SHP77 (cell line): ENCODE data around the gene LIMD2.

Source experiments
- DNase-seq, 2 experiments: peaks; one replicate each; lab custom pipeline; 2025; lab: John Stamatoyannopoulos, UW

The LIMD2 gene

DNA sequence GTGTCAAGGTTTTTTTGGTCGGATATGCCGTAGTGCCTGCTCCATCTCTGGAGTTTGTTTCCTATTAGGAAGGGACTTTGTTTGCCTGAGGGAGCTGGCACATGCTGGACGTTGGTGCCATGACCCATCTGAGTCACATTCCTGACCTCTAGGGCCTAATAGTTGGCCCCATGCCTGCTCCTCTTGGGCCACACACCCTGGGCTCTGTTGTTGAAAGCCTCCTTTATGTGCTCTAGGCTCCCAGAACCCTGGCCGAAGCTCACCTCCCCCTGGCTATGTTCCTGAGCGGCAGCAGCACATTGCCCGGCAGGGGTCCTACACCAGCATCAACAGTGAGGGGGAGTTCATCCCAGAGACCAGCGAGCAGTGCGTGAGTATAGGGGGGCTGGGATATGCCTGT, 18.4 kb downstream of the LIMD2 start:
- DNase-seq, result no peak

GRCh38 chr17:63680700-63681099, 19.2 kb downstream of the LIMD2 start:
- no peak for DNase-seq

- DNase-seq, result no peak
Observed at GRCh38 chr17:63679214-63679613, 20.7 kb downstream of the LIMD2 start.

DNA sequence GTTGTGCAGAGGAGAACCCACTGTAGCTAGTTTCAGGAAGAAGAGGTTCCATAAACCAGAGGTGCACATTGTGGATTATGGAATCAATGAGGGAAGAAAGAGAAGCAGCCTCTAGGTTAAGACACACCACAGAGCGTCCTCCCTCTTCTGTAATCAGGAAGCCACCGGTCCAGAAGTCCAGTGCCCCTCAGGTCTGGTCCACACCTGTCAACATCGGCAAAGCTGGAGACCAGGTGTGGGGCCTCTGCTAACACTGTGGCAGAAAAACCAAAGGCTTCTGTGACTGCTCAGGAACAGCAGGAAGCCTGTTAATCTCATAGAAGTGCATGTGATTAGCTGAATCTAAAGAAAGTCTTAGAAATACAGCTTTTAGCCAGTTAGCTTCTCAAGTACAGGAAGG, 23.3 kb downstream of the LIMD2 start:
- DNase-seq, result no peak

GRCh38 chr17:63675607-63676546, 24.0 kb downstream of the LIMD2 start:
- DNase-seq, result peak in 1 of 2 experiments; percentile 30

DNA sequence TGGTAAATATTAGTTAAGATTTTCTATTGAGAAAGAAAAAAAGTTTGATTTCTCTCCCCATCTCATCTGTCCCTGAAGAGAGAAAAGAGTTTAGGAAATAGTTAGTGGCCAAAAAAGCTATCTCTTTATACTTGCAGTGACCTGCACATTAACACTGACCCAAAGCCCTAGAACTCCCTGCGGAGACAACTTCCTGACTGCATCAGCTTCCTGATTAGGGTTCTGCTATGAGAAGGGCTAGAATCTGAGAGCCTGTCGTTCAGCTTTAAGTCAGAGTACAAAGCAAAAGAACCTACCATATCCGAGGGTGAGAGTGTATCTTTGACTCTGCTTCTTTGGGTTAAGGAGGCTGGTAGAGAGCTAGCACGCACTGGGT, 24.7 kb downstream of the LIMD2 start:
- DNase-seq, result no peak

GRCh38 chr17:63672856-63673255, 27.1 kb downstream of the LIMD2 start:
- DNase-seq, result no peak

- no peak for DNase-seq
Observed at GRCh38 chr17:63665527-63666214, 34.3 kb downstream of the LIMD2 start.

- DNase-seq, result no peak
Observed at GRCh38 chr17:63659850-63660249, 40.1 kb downstream of the LIMD2 start.

GRCh38 chr17:63658366-63658765, 41.6 kb downstream of the LIMD2 start:
- no peak for DNase-seq

DNA sequence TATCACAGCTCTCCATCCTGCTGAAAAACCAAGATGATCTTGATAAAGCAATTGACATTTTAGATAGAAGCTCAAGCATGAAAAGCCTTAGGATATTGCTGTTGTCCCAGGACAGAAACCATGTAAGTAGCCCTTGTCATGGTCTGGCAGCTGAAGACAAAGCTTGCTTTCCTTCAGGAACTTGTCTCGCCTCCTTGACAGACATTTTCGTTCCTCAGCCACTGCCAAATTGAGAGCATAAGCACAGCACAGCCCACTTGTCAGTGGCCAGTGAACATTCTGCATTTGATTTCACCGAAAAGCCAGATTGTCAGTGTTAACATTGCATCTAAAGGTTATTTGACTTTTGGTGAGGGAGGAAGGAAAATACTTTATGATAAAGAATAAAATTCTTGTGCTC, 42.1 kb downstream of the LIMD2 start:
- DNase-seq, result no peak

DNA sequence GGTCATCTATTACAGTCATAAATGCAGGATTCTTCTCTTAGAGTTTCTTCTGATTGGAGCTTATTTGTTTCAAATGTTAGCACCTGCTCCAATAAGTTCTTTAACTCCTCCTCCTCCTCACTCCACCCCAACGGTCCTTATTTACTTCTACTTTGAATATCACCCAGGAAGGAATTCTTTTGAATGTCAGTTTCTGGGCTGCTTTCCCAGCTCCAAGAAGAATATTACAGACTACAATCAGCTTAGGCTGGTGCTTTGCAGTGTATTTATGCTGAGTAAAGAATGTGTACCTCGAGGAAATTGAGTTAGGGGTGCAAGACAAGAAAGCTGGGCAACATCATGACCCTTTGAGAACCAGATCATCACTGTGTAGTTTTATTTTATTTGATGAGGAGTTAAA, 46.9 kb downstream of the LIMD2 start:
- DNase-seq, result no peak

DNA sequence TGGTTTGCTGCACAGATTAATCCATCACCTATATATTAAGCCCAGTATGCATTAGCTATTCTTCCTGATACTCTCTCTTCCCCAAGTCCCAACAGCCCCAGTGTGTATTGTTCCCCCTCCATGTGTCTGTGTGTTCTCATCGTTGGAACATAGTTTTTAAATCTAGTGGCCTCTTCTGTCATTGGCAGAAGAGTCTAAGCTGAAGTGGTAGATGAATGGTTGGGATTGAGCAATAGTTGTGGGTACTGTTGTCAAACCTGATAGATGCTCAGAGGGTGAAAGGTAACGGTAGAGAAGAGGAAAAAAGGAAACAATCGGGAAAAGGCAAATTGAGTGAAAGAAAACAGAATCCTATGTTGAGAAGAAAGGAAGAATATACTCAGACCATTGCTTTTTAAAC, 47.8 kb downstream of the LIMD2 start:
- no peak for DNase-seq

DNA sequence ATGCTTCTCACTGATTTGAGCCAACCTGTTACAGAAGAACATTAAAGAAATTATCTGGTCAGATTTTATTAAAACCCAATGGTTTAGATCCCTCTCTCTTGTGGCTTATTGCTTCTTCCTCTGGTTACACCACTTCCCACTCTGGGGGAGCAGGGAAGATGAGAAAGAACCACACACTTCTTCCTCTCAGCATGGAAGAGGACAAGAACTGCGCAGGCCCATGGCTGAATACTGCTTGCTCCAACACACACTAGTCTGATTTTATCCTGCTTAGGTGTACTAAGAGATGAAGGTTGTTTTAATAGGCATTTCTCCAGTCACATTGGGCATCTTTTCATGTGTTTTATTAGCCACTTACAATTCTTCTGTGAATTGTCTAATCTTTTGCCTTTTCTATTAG, 50.1 kb downstream of the LIMD2 start:
- DNase-seq, result no peak

- DNase-seq, result no peak
Observed at GRCh38 chr17:63647936-63648335, 52.0 kb downstream of the LIMD2 start.

GRCh38 chr17:63647065-63647725, 52.7 kb downstream of the LIMD2 start:
- DNase-seq, result no peak

DNA sequence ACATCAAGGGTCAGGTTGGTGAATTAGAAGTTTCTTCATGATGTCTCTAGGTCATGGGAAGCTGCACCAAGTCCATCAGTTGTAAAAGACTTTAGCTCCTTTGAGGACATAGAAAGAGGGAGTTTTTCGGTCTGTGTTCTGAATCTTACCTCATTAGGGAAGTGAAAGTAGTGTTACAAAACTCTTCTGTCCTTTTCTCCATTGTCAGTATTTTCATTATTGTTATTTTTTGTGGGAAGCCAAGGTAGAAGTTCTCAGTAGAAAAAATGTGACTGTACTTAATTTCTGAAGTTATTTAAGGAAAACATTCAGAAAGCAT, 53.5 kb downstream of the LIMD2 start:
- DNase-seq, result no peak
